Memory B cell (primary cell): ENCODE results near the gene CST5.
"Not testable (repeated sequence)": the region's sequence is repeated elsewhere in the genome, so short reads cannot be mapped to it uniquely, and the experiment has no call there.

Experiments
- ATAC-seq: fragments of 150-1000 bp; cut with Tn5 transposase; 2 replicates; pipeline ENCODE4 v1.10.0; 2021; ENCODE audit warnings: low read depth, mild to moderate bottlenecking, moderate library complexity
- DNase-seq, 2 donors: peaks; one replicate each; pipeline ENCODE4 v3.0.0; 2022; ENCODE audit warnings: low spot score in 2 of 2
- H3K27ac Mint-ChIP-seq: one replicate; pipeline ENCODE4 v1.8.0; 2022; ENCODE audit warnings: mild to moderate bottlenecking, moderate library complexity, mixed read lengths
- H3K27me3 Mint-ChIP-seq: one replicate; pipeline ENCODE4 v1.8.0; 2022; ENCODE audit warnings: mixed read lengths
- H3K36me3 Mint-ChIP-seq: one replicate; pipeline ENCODE4 v1.8.0; 2022; ENCODE audit warnings: mild to moderate bottlenecking, mixed read lengths
- H3K4me1 Mint-ChIP-seq: one replicate; pipeline ENCODE4 v1.8.0; 2022; ENCODE audit warnings: mixed read lengths
- H3K4me3 Mint-ChIP-seq: one replicate; pipeline ENCODE4 v1.8.0; 2022; ENCODE audit warnings: mild to moderate bottlenecking, moderate library complexity, mixed read lengths
- H3K9me3 Mint-ChIP-seq: one replicate; pipeline ENCODE4 v1.8.0; 2022; ENCODE audit warnings: mixed read lengths

Gene CST5

DNA sequence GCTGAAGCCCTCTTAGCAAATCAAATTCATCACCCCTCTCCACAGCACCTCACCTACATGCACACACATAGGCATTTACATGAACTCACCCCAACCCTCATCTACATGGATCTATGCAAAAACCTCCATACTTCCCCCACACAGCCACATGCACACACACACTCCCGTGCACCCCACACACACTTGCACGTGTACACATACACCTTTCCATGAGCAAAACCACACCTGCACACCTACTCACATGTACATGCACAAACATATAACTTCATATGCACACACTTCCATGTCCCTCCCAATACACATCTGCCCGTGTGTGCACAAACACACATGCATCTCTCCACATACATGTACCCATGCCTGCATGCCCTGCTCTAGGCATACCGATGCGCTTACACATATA is 23.3 kb downstream of the CST5 start:
- H3K27ac Mint-ChIP-seq, result no peak overlapping the region
- no peaks in the 10 kb centered on the region for H3K9me3 Mint-ChIP-seq
- DNase-seq, result no peak
- H3K27me3 Mint-ChIP-seq, result no peaks in the 10 kb centered on the region
- no peaks in the 10 kb centered on the region for H3K36me3 Mint-ChIP-seq
- H3K4me3 Mint-ChIP-seq, result no peak overlapping the region
- ATAC-seq, result no peak
- H3K4me1 Mint-ChIP-seq, result no peaks in the 10 kb centered on the region

DNA sequence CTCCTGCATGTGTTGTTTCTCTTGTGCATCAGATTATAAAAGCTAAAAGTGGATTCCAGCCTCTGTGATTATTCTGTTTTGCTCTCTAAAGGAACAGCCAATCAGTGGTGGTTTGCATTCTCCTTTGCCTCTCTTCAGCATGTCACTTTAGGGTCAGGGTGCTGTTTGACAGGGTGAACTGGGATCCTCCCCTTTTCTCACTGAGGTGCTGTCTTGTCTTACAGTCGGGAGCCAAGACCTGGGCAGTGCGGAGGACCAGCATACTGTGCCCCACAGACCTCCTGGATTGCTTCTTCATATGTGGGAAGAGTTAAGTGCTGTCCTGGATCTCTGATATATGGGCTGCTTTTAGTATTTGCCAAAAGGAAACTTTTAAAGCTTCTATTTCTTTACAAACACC is 37.9 kb downstream of the CST5 start:
- H3K9me3 Mint-ChIP-seq, result peaks cover 9% of the 10 kb centered on the region
- no peaks in the 10 kb centered on the region for H3K27me3 Mint-ChIP-seq
- ATAC-seq (no peak), DNase-seq (no peak)
- H3K27ac Mint-ChIP-seq, result no peak overlapping the region
- H3K4me3 Mint-ChIP-seq, result no peak overlapping the region
- H3K36me3 Mint-ChIP-seq, result no peaks in the 10 kb centered on the region
- no peaks in the 10 kb centered on the region for H3K4me1 Mint-ChIP-seq

DNA sequence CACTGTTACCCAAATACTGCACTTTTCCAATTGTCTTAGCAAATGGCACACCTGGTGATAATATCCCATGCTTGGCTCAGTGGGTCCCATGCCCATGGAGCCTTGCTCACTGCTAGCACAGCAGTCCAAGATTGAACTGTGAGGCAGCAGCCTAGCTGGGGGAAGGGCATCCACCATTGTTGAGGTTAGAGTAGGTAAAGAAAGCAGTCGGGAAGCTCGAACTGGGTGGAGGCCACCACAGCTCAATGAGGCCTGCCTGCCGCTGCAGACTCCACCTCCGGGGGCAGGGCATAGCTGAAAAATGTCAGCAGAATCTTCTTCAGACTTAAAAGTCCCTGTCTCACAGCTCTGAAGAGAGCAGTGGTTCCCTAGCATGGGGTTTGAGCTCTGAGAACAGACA is 43.8 kb downstream of the CST5 start:
- no peak overlapping the region for H3K27ac Mint-ChIP-seq
- no peak overlapping the region for H3K4me3 Mint-ChIP-seq
- no peaks in the 10 kb centered on the region for H3K27me3 Mint-ChIP-seq
- no peaks in the 10 kb centered on the region for H3K36me3 Mint-ChIP-seq
- DNase-seq, result no peak
- H3K4me1 Mint-ChIP-seq, result no peaks in the 10 kb centered on the region
- H3K9me3 Mint-ChIP-seq, result peaks cover 9% of the 10 kb centered on the region
- no peak for ATAC-seq

DNA sequence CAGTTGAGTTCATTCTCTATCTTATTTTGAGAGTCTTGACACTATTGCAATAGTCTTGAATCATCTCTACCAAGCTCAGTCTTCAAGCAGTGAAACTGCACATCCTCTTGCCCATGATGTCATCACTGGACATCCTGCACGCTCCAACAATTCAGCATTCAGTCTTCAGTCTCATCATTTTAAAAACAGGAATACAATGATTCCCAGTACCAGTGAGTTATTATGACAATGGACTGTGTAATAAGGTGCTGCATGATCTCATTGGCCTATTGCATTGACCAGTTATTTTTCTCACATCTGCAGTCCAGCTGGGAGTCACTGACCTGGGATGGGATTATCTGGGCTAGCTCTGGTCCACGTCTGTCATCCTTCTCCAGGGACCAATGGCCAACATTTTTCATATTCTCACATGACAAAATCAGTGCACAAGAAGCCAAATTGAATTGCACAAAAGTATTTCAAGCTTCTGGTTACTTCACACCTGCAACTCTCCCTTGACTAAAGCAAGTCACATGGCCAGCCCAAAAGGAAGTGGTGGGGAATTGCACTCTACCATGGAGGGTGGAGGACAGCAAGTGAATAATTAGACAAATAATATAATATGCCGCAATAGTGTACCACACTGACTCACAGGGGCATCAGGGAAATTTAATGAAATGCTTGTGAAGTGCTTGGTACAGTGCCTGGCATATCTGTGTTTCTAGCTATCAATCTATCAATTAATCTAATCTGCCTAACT is 46.6 kb downstream of the CST5 start:
- H3K4me1 Mint-ChIP-seq, result no peaks in the 10 kb centered on the region
- no peak overlapping the region for H3K27ac Mint-ChIP-seq
- no peaks in the 10 kb centered on the region for H3K36me3 Mint-ChIP-seq
- DNase-seq (no peak), ATAC-seq (no peak)
- no peak overlapping the region for H3K4me3 Mint-ChIP-seq
- no peaks in the 10 kb centered on the region for H3K9me3 Mint-ChIP-seq
- no peaks in the 10 kb centered on the region for H3K27me3 Mint-ChIP-seq

DNA sequence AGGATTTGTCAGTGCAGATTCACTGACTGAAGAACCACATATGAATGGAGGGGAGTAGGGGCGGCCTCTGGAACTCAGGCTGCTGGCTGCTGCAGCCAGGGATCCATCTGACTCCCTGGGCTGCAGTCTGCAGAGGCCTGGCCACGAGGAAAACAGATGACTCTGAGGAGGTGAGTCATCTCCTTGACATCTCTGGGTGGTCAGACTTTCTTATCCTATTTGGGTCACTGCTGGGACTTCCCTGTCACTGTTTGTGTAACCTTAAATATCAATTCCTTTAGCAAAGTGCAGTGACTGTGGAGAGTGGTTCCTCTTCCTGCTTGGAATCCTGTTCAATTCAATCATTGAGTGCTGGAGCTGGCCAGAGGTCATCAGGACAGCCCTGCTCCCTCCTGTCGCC is 47.6 kb downstream of the CST5 start:
- H3K9me3 Mint-ChIP-seq, H3K4me3 Mint-ChIP-seq, H3K36me3 Mint-ChIP-seq, H3K27ac Mint-ChIP-seq, H3K27me3 Mint-ChIP-seq, H3K4me1 Mint-ChIP-seq, ATAC-seq, DNase-seq: not testable (repeated sequence)

DNA sequence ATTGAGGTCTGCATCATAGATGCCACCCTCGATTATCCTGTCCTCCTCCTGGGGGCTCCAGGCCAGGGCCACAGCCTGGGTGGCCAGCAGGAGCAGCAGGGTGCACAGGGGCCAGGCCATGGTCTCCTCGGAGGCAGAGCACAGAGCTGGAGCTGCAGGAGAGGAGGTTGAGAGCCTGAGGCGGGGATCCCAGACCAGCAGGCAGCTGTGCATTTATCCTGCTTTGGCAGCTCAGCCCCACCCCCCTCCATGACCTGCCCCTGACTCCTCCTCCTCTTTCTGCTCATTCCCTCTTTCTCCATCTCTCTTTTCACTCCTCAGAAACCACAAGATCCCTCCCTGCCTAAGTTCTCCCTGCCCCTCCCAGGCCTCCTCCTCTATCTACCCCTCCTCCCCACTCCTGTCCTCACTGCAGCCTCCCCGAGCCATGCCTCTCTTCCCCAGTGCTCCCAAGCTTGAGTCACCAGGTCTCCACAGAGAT is 53.0 kb downstream of the CST5 start, which contains the start of gene CST2:
Gene CST2 (minus strand): TSS at position 189 of the 481 bp plus-strand sequence. CDS start 69 bp downstream, at position 120.
- Mint-ChIP-seq H3K9me3 (no peaks in the 10 kb centered on the region), H3K4me1 (no peaks in the 10 kb centered on the region), H3K4me3 (no peak within 1 kb of the TSS), H3K27me3 (peaks cover 6% of the 10 kb centered on the region), H3K27ac (no peak within 1 kb of the TSS), H3K36me3 (no peaks in the 10 kb centered on the region)
- DNase-seq (no peak), ATAC-seq (no peak)
